HepG2 (cell line): ENCODE data around the gene TAF1B. TPM values are rescaled to one million over a fixed set of nuclear protein-coding genes. Genes with fewer than 3 reads are reported as not detected.

ENCODE experiments used
- ATAC-seq: fragments of 200-7000 bp; cut with Tn5 transposase; 3 replicates; pipeline ENCODE4 v1.9.1; 2020; ENCODE audit warnings: mild to moderate bottlenecking, moderate library complexity
- BruUV-seq: library from RNA; stranded (reverse); fragments of 400-500 nt; replicated peaks from 2 replicates; lab custom pipeline; 2021; lab: Mats Ljungman, UMichigan
- CTCF ChIA-PET: fragments of 300-600 bp; formaldehyde crosslinking; extraction: SDS; loops from one replicate; lab custom pipeline; 2021; ENCODE audit warnings: low total read pairs, inconsistent platforms, low intra/inter-chr PET ratio; lab: Yijun Ruan, JAX
- POLR2A ChIA-PET: fragments of 350-600 bp; sonication (Branson Sonifier 250); formaldehyde crosslinking; loops from one replicate; lab custom pipeline; 2020; ENCODE audit warnings: antibody characterized with exemption, inconsistent platforms; lab: Yijun Ruan, JAX
- DNase-seq: peaks from one replicate; pipeline ENCODE4 v3.0.0-alpha.2; 2015; ENCODE audit warnings: low spot score
- FAIRE-seq: peaks from 3 replicates; lab custom pipeline; 2011; peaks lifted over from hg19 to GRCh38; lab: Jason Lieb, UNC
- H2AFZ ChIP-seq: one replicate; pipeline ENCODE4 v1.6.1; 2011; ENCODE audit warnings: low read length, inconsistent platforms
- H3K27ac ChIP-seq: fragments of 300-600 bp; 3 replicates; pipeline ENCODE4 v1.8.0; 2011; ENCODE audit warnings: mixed run types, mild to moderate bottlenecking, mixed read lengths, low read length, inconsistent platforms; ENCODE audit not compliant: insufficient read depth; ENCODE audit errors: extremely low read length
- H3K27me3 ChIP-seq, 2 experiments: fragments of 200-600 bp in 1 of 2; 2 replicates in 1 of 2; 3 replicates in 1 of 2; pipeline versions ENCODE4 v1.6.0 to v1.8.0; 2011; ENCODE audit warnings: low read length in 2 of 2, mild to moderate bottlenecking in 2 of 2, moderate library complexity in 2 of 2, inconsistent platforms in 1 of 2; ENCODE audit not compliant: insufficient read depth in 2 of 2, control insufficient read depth in 1 of 2
- H3K36me3 ChIP-seq, 2 experiments: fragments of 200-600 bp in 1 of 2; replicated peaks in 1 of 2; 2 replicates in 1 of 2; 3 replicates in 1 of 2; pipeline versions ENCODE4 v1.5.1 to v1.8.0; 2011; ENCODE audit warnings: low read length in 2 of 2, inconsistent platforms in 1 of 2; ENCODE audit not compliant: insufficient read depth in 2 of 2, control insufficient read depth in 1 of 2
- H3K4me1 ChIP-seq: 2 replicates; pipeline ENCODE4 v1.5.1; 2012; ENCODE audit warnings: low read length, inconsistent platforms; ENCODE audit not compliant: insufficient read depth
- H3K4me2 ChIP-seq: 2 replicates; pipeline ENCODE4 v1.6.0; 2011; ENCODE audit warnings: low read depth, low read length, inconsistent platforms
- H3K4me3 ChIP-seq, 3 experiments: fragments of 200-600 bp in 1 of 3; sonication (generic), shearing (Covaris generic) in 1 of 3; replicated peaks in 1 of 3; 2 replicates each; pipeline ENCODE4 v1.5.1; 2011 to 2016; ENCODE audit warnings: low read length in 3 of 3, inconsistent platforms in 2 of 3, low read depth in 2 of 3, mild to moderate bottlenecking in 2 of 3, control low read depth in 1 of 3, mixed read lengths in 1 of 3; ENCODE audit not compliant: insufficient read depth in 1 of 3
- H3K79me2 ChIP-seq: one replicate; pipeline ENCODE4 v1.6.1; 2011; ENCODE audit warnings: low read length, inconsistent platforms; ENCODE audit not compliant: insufficient read depth
- H3K9ac ChIP-seq: 2 replicates; pipeline ENCODE4 v1.6.0; 2011; ENCODE audit warnings: mild to moderate bottlenecking, low read depth, low read length, inconsistent platforms; ENCODE audit not compliant: insufficient read depth
- H3K9me3 ChIP-seq: 2 replicates; pipeline ENCODE4 v1.5.1; 2012; ENCODE audit warnings: mild to moderate bottlenecking, low read length
- H4K20me1 ChIP-seq: 2 replicates; pipeline ENCODE4 v1.6.0; 2011; ENCODE audit warnings: inconsistent platforms, mild to moderate bottlenecking, low read length, moderate library complexity; ENCODE audit not compliant: insufficient read depth
- HINFP ChIP-seq: sonication (generic); formaldehyde crosslinking; IDR thresholded peaks from 2 replicates; pipeline ENCODE4 v1.4.0; 2020; ENCODE audit warnings: low read depth, mild to moderate bottlenecking, missing genetic modification reagents
- MED8 ChIP-seq: sonication (generic); formaldehyde crosslinking; IDR thresholded peaks from 2 replicates; pipeline ENCODE4 v1.8.1; 2023; ENCODE audit warnings: mild to moderate bottlenecking, missing genetic modification reagents; ENCODE audit not compliant: insufficient replicate concordance
- TCF12 ChIP-seq, 2 experiments: fragments of 450-650 bp in 1 of 2; sonication (generic) in 1 of 2; formaldehyde crosslinking in 1 of 2; IDR thresholded peaks; 2 replicates each; pipeline versions ENCODE4 v1.6.1 to v1.8.0; 2017 to 2022; ENCODE audit warnings: antibody characterized with exemption in 1 of 2, mild to moderate bottlenecking in 1 of 2, missing genetic modification reagents in 1 of 2, moderate library complexity in 1 of 2
- TFAP4 ChIP-seq: sonication (generic); IDR thresholded peaks from 2 replicates; pipeline ENCODE4 v1.6.1; 2016; ENCODE audit warnings: low read depth, borderline replicate concordance
- UBTF ChIP-seq: sonication (generic); formaldehyde crosslinking; IDR thresholded peaks from 2 replicates; pipeline ENCODE4 v1.4.0; 2020; ENCODE audit warnings: mild to moderate bottlenecking, missing genetic modification reagents
- ZBTB43 ChIP-seq: sonication (generic); formaldehyde crosslinking; conservative IDR thresholded peaks from 2 replicates; pipeline ENCODE4 v1.4.0; 2020; ENCODE audit warnings: missing genetic modification reagents
- ZFAT ChIP-seq: sonication (generic); formaldehyde crosslinking; conservative IDR thresholded peaks from 2 replicates; pipeline ENCODE4 v1.8.1; 2023; ENCODE audit warnings: missing genetic modification reagents, inconsistent platforms
- ZNF136 ChIP-seq: sonication (generic); formaldehyde crosslinking; IDR thresholded peaks from 2 replicates; pipeline ENCODE4 v1.8.1; 2022; ENCODE audit warnings: low read depth, mild to moderate bottlenecking, moderate library complexity, missing genetic modification reagents
- ZNF143 ChIP-seq: sonication (generic); formaldehyde crosslinking; IDR thresholded peaks from 2 replicates; pipeline ENCODE4 v1.4.0; 2020; ENCODE audit warnings: missing genetic modification reagents
- ZNF367 ChIP-seq: sonication (generic); formaldehyde crosslinking; IDR thresholded peaks from 2 replicates; pipeline ENCODE4 v1.4.0; 2020; ENCODE audit warnings: missing genetic modification reagents, borderline replicate concordance
- ZNF552 ChIP-seq: sonication (generic); formaldehyde crosslinking; IDR thresholded peaks from 2 replicates; pipeline ENCODE4 v1.9.0; 2022; ENCODE audit warnings: missing genetic modification reagents, mild to moderate bottlenecking, borderline replicate concordance
- ZNF883 ChIP-seq: sonication (generic); formaldehyde crosslinking; IDR thresholded peaks from 2 replicates; pipeline ENCODE4 v1.5.1; 2020; ENCODE audit warnings: mild to moderate bottlenecking, missing genetic modification reagents; ENCODE audit errors: not compliant biosample characterization
- WGBS: methylation state at CpG from one replicate; pipeline ENCODE4 v1.1.6; 2017; ENCODE audit warnings: low lambda C conversion rate; 5-methylcytosine and 5-hydroxymethylcytosine counted together
- in situ Hi-C: cut with HindIII; loops from 2 replicates; pipeline ENCODE4 v1.10.0; 2017; ENCODE audit warnings: low pct_unique_long_range_greater_than_20kb; ENCODE audit not compliant: extremely low pct_ligation_motif_present
- intact Hi-C: fragments of 100-400 bp; cut with micrococcal nuclease; formaldehyde crosslinking; loops from one replicate; pipeline ENCODE4 v1.10.0; 2022; ENCODE audit not compliant: unreplicated experiment
- polyA plus RNA-seq, 8 experiments: library from polyadenylated mRNA; depleted of rRNA in 3 of 8; stranded (reverse) in 7 of 8; unstranded in 1 of 8; fragments of >200 nt; fragmentation: Illumina TruSeq in 4 of 8; extraction: Trizol in 4 of 8; gene quantifications; 2 replicates each; pipeline versions ENCODE4 v1.2.1 to v1.2.3, GENCODE V29; 2011 to 2016; ENCODE audit warnings: low read depth in 4 of 8, missing spikeins in 1 of 8, mixed read lengths in 1 of 8; ENCODE audit not compliant: insufficient read depth in 1 of 8
- total RNA-seq, 5 experiments: library from RNA; depleted of rRNA; stranded (reverse); fragments of >200 nt; fragmentation: Illumina TruSeq; extraction: Trizol; gene quantifications; 2 replicates each; pipeline ENCODE4 v1.2.3, GENCODE V29; 2016; ENCODE audit warnings: low read depth in 1 of 5

The TAF1B gene
- total and polyA plus RNA-seq, 2 of the 13 experiments (the other 11 are each of a cell fraction or from before 2014, with no cell fraction given): 13.3 to 27.7 TPM

GRCh38 chr2:9950521-9951271 is 107.4 kb downstream of the TAF1B start:
- BruUV-seq: TSS peak; percentile 49
- H3K9ac ChIP-seq: peak overlapping the region; percentile 65
- intact Hi-C loops (loop anchor here (5.0 kb wide), 2 partner anchors 138 to 172 kb away; partner anchors contain the start of gene RRM2), in situ Hi-C loops (no loop called here)
- no peaks in the 10 kb centered on the region for H4K20me1 ChIP-seq
- ChIA-PET CTCF (no interaction called here), POLR2A (interaction anchor here (1.2 to 1.7 kb wide), 3 partner anchors 8 to 107 kb away, joined by 4 to 5 read pairs (median 4); partner anchors contain the start of gene TAF1B)
- FAIRE-seq (no peak), ATAC-seq (peak; percentile 54), DNase-seq (no peak)
- no peaks in the 10 kb centered on the region for H3K9me3 ChIP-seq
- H3K27me3 ChIP-seq: peaks cover 0 to 9% of the 10 kb centered on the region in 2 experiments; a peak in 3 of 5 replicates
- H3K4me3 ChIP-seq: peak overlapping the region; percentile 83 to 94 (median 84)
- peaks cover 76% of the 10 kb centered on the region for H3K4me1 ChIP-seq
- 4% methylated on average over 44 of the region's 76 CpGs for WGBS
- peaks cover 3 to 8% of the 10 kb centered on the region in 2 experiments; a peak in 4 of 5 replicates for H3K36me3 ChIP-seq
- peak overlapping the region; percentile 92 for H3K4me2 ChIP-seq
- peak overlapping the region; percentile 68 for H3K27ac ChIP-seq
- H2AFZ ChIP-seq: no peak overlapping the region
- H3K79me2 ChIP-seq: peaks cover 4% of the 10 kb centered on the region
- TF ChIP-seq ZNF143 (CRISPR knock-in tag) (peak; percentile 26; the same call in 1 of the 2 replicates), ZNF367 (CRISPR knock-in tag) (peak; percentile 50; the same call in 1 of the 2 replicates), TCF12 (IDR thresholded peaks at IDR 0.05) (no peak), TCF12 (CRISPR knock-in tag; IDR thresholded peaks at IDR 0.05) (0 out of 2 replicates have a peak, but pooled peaks have one; percentile 32), ZNF883 (CRISPR knock-in tag) (peak; percentile 82), HINFP (CRISPR knock-in tag) (peak; percentile 62; the same call in 1 of the 2 replicates), ZNF136 (CRISPR knock-in tag) (no peak), ZFAT (CRISPR knock-in tag) (peak; percentile 71; the same call in 1 of the 2 replicates), ZNF552 (CRISPR knock-in tag) (no peak), TFAP4 (no peak), UBTF (CRISPR knock-in tag) (peak; percentile 76; the same call in 1 of the 2 replicates), MED8 (CRISPR knock-in tag) (no peak), ZBTB43 (CRISPR knock-in tag) (0 out of 2 replicates have a peak, but pooled peaks have one; percentile 40)
